Measurements from ENCODE around the gene EVC2.

GRCh38 chr4:5717449-5718158, 9.2 kb upstream of the EVC2 start:
- TF ChIP-seq CTCF (IDR thresholded peaks at IDR 0.05) (no peak), POLR2A (IDR thresholded peaks at IDR 0.05) (no peak)

Measured in lower leg skin (tissue), 3 donors.